ENCODE data around the gene HHATL.
"Not testable (repeated sequence)": the region's sequence is repeated elsewhere in the genome, so short reads cannot be mapped to it uniquely, and the experiment has no call there.

HHATL gene

GRCh38 chr3:42734263-42734860, 31.8 kb upstream of the HHATL start:
- DNase-seq (ENCODE audit: low spot score): no peak

GRCh38 chr3:42733501-42734262, 31.1 kb upstream of the HHATL start:
- DNase-seq (ENCODE audit: low spot score): no peak

GRCh38 chr3:42732829-42733459, 30.3 kb upstream of the HHATL start:
- DNase-seq (ENCODE audit: low spot score): no peak

GRCh38 chr3:42732196-42732828, 29.7 kb upstream of the HHATL start:
- no peak for DNase-seq (ENCODE audit: low spot score)

GRCh38 chr3:42731476-42732195, 29.0 kb upstream of the HHATL start:
- DNase-seq (ENCODE audit: low spot score): no peak

- no peak for DNase-seq (ENCODE audit: low spot score)
These were observed 28.3 kb upstream of the HHATL start for GRCh38 chr3:42730706-42731420.

- no peak for DNase-seq (ENCODE audit: low spot score)
These were observed 27.7 kb upstream of the HHATL start for GRCh38 chr3:42730294-42730693.

- DNase-seq (ENCODE audit: low spot score): no peak
These were observed 27.0 kb upstream of the HHATL start for GRCh38 chr3:42729404-42730145.

- DNase-seq (ENCODE audit: low spot score): no peak
These were observed 26.2 kb upstream of the HHATL start for GRCh38 chr3:42728668-42729364.

- no peak for DNase-seq (ENCODE audit: low spot score)
These were observed 25.5 kb upstream of the HHATL start for GRCh38 chr3:42728056-42728455.

- DNase-seq (ENCODE audit: low spot score): no peak
These were observed 22.9 kb upstream of the HHATL start for GRCh38 chr3:42725454-42725853.

- DNase-seq (ENCODE audit: low spot score): no peak
These were observed 20.6 kb upstream of the HHATL start for GRCh38 chr3:42723219-42723618.

GRCh38 chr3:42722442-42722841, 19.8 kb upstream of the HHATL start:
- not testable (repeated sequence) for DNase-seq (ENCODE audit: low spot score)

GRCh38 chr3:42721690-42722089, 19.1 kb upstream of the HHATL start:
- no peak for DNase-seq (ENCODE audit: low spot score)

- no peak for DNase-seq (ENCODE audit: low spot score)
These were observed 17.5 kb upstream of the HHATL start for GRCh38 chr3:42720126-42720525.

- no peak for DNase-seq (ENCODE audit: low spot score)
These were observed 16.4 kb upstream of the HHATL start for GRCh38 chr3:42719002-42719401.

- DNase-seq (ENCODE audit: low spot score): no peak
These were observed 15.7 kb upstream of the HHATL start for GRCh38 chr3:42718338-42718737.

GRCh38 chr3:42717306-42717705, 14.7 kb upstream of the HHATL start:
- DNase-seq (ENCODE audit: low spot score): no peak

GRCh38 chr3:42714171-42714852, 11.7 kb upstream of the HHATL start:
- DNase-seq (ENCODE audit: low spot score): no peak

GRCh38 chr3:42713747-42714146, 11.1 kb upstream of the HHATL start:
- DNase-seq (ENCODE audit: low spot score): no peak

All from AG08395 (cell line).